Endothelial cell of hepatic sinusoid (primary cell): Measurements from ENCODE around the gene PIGL.
"Not testable (repeated sequence)": the region's sequence is repeated elsewhere in the genome, so short reads cannot be mapped to it uniquely, and the experiment has no call there.

Experiments
- in situ Hi-C: cut with HindIII; loops from 2 replicates; pipeline ENCODE4 v1.10.0; 2017; ENCODE audit warnings: low sequenced_read_pairs

PIGL gene

GRCh38 chr17:16217002-16217635 lies at the start of gene PIGL:
Gene PIGL (plus strand): TSS chr17:16217210. CDS start chr17:16217227, 17 bp downstream.
- in situ Hi-C loops, result no loop called here

GRCh38 chr17:16171613-16172012 lies 45.4 kb upstream of the PIGL start:
- in situ Hi-C loops, result no loop called here

DNA sequence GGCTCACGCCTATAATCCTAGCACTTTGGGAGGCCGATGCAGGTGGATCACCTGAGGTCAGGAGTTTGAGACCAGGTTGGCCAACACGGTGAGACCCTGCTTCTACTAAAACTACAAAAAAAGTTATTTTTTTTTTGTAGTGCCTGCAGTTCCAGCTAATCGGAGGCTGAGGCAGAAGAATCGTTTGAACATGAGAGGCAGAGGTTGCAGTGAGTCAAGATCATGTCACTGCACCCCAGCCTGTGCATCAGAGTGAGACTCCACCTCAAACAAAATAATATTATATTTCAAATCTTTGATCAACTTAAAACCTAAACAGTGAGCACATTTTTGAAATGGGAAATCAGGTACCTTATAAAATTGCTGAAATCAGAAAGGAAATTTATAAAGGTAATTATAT lies 38.2 kb upstream of the PIGL start:
- in situ Hi-C loops, result no loop called here

DNA sequence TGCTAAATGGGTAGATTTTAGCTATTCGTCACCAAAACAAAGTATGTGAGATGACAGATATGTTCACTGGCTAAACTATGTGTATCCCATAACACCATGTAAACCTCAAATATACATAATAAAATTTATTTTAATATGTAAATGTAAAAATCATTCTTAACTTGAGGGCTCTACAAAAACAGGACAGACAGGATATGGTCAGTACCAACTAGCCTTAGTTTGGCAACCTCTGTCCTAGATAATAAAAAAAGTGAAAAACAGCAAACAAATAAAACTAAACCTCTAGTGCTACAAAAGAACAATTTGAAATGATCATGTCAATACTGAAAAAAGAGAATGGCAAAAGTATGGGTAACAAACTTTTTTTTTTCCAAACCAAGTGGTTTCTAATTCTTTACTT lies 35.4 kb upstream of the PIGL start:
- in situ Hi-C loops, result no loop called here

DNA sequence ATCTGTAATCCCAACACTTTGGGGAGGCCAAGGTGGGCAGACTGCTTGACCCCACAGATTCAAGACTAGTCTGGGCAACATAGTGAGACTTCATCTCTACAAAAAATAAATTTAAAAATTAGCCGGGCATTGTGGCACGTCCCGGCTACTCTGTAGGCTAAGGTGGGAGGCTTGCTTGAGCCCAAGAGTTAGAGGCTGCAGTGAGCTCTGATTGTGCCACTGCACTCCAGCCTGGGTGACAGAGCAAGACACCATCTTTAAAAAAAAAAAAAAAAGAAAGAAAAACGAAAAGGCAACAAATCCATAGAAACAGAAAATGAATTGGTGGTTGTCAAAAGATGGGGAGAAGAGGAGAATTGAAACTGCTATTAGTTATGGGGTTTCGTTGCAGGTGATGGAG lies 29.4 kb upstream of the PIGL start:
- in situ Hi-C loops, result no loop called here

DNA sequence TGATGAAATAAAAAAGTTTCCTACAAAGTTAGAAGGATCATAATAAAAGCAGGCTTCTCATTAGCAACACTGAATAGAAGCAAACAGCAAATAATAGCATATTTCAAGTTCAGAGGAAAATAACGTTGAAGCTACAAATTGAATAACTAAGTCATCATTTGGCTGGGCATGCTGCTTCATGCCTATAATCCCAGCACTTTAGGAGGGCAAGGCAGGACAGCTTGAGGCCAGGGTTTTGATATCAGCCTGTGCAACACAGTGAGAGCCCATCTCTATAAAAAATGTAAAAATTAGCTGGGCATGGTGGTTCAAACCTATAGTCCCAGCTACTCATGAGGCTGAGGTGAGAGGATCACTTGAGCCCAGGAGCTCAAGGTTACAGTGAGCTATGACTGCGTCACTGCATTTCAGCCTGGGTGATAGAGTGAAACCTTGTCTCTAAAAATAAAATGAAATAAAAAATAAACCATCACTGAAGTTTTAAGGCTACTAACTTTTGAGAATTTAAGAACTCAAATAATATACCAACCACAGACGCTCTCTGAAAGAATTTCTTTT lies 27.1 kb upstream of the PIGL start:
- in situ Hi-C loops, result no loop called here

DNA sequence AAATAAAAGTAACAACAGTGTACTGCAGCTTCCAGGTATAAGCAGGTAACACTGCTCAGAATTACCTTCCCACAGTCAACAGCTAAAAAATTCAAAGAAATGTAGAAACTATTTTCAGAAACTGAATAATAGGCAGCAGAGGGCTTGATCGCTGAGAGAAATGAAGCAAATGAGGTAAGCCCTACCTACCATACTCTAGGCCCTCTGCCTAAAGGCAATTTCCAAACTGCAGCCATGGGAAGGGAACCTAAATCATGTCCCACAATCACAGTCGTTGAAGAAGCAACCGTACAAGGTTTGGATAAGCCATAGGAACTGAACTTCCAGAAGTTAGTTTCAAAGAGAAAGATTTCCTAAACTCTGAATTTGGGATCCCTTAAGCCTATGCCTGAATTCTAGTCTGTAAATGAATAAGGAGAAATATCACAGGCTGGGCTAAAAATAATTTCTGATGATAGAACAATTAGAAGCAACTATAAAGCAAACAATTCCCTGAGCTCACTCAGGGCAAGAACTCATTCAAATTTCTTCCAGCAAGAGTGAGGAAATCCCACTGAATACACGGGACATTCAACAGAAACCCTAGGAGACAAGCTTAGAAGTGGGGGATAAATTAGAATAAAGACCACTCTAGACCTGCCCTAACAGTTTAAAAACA lies 26.2 kb upstream of the PIGL start:
- in situ Hi-C loops, result no loop called here

DNA sequence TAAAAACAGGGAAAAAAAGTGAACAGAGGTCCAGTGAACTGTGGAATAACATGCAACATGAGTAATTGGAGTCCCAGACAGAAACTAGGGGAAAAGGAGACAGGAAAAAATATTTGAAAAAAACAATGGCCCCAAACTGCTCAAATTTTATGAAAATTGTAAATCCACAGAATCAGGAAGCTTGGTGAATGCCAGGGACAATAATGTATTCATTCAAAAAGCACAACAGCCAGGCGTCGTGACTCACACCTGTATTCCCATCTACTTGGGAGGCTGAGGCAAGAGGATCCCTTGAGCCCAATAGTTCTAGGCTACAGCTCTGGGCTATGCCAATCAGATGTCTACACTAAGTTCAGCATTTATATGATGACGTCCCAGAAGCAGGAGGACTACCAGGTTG lies 25.4 kb upstream of the PIGL start:
- in situ Hi-C loops, result no loop called here

DNA sequence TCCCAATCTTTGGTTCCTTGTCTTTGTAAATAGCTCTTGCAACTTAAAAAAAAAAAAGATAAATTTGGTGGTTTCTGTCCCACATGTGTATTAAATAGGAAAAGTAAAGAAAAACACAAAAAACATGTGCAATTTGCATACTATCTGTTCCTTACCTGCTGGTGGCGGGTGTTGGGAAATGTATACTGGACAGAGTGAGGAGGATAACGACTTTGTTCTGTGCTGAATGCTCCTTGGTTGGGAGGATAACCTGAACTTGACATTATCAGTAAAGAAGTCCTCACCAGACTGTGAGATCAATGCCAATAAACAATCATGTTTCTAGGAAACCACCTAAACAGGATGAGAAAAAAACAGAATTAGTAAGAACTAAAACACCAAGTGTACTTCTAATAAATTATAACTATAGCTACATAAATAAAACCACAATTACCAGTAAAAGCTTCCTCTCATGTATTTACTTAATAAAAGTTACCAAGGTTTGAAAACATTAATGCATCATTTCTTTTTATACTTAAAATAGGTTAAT lies 22.6 kb upstream of the PIGL start:
- in situ Hi-C loops, result not testable (repeated sequence)

DNA sequence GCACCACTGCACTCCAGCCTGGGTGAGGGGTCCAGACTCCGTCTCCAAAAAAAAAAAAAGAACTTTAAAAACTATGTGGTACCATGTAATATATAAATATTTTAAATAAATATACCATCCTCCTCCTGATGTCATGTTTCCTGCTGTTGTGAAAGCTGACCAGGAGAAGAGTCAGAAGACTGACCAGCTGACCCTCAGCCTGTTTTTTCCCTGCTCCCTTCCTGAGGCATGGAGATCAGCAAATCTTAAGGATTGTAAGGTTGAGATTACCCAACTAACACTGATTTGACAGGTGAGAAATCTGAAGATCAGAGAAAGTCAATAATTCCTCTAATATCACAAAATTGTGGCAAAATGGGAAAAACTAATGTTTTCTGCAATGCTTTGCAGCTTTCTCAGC lies 19.7 kb upstream of the PIGL start:
- in situ Hi-C loops, result no loop called here

GRCh38 chr17:16199093-16199492 lies 17.9 kb upstream of the PIGL start:
- in situ Hi-C loops, result no loop called here

GRCh38 chr17:16201693-16202131 lies 15.3 kb upstream of the PIGL start:
- in situ Hi-C loops, result not testable (repeated sequence)

- in situ Hi-C loops, result not testable (repeated sequence)
Observed at GRCh38 chr17:16202554-16203500, 14.2 kb upstream of the PIGL start.

DNA sequence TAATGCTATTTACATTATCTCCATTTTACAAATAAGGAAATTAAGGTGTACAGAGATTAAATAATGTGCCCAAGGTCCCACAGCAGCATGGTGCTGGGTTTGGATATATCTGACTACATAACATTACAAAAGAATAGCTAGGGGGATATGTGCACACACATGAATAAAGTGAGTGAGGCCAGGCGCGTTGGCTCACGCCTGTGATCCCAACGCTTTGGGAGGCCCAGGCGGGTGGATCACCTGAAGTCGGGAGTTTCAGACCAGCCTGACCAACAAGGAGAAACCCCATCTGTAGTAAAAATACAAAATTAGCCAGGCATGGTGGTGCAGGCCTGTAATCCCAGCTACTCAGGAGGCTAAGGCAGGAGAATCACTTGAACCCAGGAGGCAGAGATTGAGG lies 12.2 kb upstream of the PIGL start:
- in situ Hi-C loops, result not testable (repeated sequence)

GRCh38 chr17:16211590-16211989 lies 5.4 kb upstream of the PIGL start:
- in situ Hi-C loops, result loop anchor here (5.0 kb wide), 2 partner anchors 36 to 54 kb away; no protein-coding TSS in a partner anchor

GRCh38 chr17:16212793-16213192 lies 4.2 kb upstream of the PIGL start:
- in situ Hi-C loops, result loop anchor here (5.0 kb wide), 2 partner anchors 35 to 55 kb away; no protein-coding TSS in a partner anchor

DNA sequence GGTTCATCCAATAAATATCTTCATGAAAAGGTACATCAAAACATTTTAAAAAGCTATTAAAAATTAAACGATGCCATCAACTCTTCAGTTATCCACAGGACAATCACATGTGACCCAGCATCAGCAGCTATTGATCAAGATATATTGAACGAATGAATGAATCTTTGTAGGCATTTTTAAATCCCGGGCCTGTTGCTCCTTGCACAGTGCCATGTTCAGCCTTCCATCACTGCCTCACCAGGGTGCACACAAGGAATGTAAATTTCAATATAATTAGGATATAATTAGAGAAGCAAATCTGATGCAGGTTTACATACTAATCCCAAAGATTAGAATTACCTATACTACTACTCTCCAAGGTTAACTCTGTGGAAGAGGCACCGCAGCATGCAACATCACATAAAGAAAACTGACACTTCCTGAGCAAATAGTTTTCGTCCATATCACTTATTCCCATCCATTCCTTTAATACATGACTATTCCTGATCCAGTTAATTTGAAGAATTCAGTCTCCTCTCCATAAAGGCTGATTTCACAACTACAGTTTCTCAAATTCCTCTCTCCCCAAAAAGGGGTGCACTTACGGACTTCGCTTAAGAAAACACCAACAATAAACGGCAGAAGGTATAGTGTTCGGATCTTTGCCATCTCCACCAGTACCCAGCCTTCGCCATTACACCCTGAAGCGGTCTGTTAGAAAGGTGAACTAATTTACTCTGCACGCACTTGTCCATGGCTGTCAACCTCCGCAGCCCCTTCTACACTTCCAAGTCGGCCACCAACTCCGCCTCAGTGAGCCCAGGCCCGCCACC lies 2.6 kb upstream of the PIGL start:
- in situ Hi-C loops, result loop anchor here (5.0 kb wide), 2 partner anchors 33 to 57 kb away; no protein-coding TSS in a partner anchor

GRCh38 chr17:16215002-16215272 lies 2.1 kb upstream of the PIGL start:
- in situ Hi-C loops, result no loop called here

DNA sequence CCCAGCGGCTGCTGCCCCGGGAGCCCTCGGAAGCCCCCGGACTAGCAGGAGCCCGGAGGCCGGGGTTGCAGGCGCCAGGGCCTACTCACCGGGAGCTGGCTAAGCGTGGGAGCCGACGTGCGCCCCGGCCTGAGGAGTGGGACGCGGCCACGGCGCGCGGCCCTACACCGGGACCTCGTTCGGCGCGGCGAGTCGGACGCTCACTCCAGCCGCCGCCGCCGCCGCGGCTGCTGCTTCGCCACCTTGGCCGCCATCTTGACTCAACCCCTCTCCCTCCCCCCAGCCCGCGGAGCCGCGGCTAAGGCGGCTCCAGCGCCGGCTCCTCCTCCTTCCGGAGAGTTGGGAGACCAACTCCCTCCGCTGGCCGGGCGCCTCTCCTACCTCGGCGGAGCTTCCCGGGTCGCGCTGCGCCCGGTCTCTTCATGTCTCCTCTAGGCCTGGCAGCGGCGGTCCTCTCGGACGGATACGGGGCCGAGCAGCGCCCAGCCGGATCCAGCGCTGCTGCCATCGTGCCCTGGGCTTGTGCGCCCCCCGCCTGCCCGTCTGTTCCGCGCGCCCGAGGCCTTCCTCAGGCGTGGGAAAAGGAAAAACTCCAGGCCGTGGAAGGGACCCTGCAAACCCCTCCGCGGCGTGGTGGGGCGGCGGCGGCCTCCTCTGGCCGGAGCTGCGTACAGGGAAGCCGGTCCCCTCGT lies 1.6 kb upstream of the PIGL start, which contains the start of gene NCOR1:
Gene NCOR1 (minus strand): TSS at position 262 of the 692 bp plus-strand sequence. CDS start 20,965 bp downstream, outside the sequence.
- in situ Hi-C loops, result no loop called here

DNA sequence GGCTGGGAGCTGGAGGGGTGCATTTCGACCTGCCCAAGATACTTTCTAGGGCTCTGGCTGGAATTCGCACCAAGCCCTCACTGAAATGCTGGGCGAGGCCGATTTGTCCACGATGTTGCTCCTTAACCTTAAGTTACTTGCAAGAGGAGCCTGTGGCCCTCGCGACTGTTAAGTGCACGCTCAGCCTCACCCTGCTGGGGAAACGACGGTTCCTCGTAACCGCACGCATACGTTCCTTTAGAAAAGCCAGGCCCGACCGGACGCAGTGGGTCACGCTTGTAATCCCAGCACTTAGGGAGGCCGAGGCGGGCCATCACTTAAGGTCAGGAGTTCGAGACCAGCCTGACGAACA lies 1.1 kb upstream of the PIGL start:
- in situ Hi-C loops, result no loop called here
